T-helper 1 cell (primary cell): ENCODE measurements around the gene LOXL3.
A peak's percentile ranks its signal among the peaks of the same experiment; 100 is the strongest.
"Not testable (repeated sequence)": the region's sequence is repeated elsewhere in the genome, so short reads cannot be mapped to it uniquely, and the experiment has no call there.

ENCODE experiments used
- DNase-seq, 5 donors: peaks; one replicate each; pipeline ENCODE4 v3.0.0-alpha.2; 2012 to 2020

The LOXL3 gene

DNA sequence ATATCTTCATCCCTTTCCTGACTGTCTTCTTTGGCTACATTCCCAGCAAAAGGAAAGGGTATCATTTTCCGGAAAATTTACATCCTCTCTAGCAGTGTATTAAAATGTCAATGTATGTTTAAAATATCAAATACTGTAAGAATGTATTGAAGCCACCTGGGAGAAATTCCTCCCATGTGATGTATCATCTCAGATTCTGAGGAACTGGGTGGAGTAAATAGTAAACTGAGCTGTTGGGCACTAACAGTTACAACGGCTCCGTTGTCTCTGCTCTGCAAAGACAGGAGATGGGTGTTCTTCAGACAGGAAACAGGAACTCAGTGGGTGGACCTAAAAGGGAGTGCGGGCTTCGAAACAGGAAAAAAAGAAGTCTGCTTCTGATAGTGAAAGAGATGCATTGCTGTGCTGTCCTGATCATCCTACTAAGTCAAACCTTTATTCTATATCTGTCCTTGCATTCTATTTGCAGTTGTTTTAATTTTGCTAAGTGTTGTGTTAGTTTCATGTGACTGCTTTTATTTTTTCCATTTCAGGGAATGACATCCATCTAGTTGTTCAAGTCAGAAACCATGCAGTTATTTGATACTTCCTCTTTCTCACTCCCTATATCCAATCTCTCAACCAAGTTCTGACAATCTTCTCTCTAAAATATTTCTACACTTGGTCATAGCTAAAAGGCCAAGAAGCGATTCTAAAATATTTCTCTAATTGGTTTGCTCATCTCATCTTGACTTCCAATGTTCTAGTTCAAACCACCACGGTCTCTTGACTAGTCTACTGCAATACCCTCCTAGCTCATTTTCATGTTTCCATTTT is 20.2 kb upstream of the LOXL3 start:
- peak in 1 of 5 donors; percentile 80 for DNase-seq

GRCh38 chr2:74572178-74572925 is 18.6 kb upstream of the LOXL3 start:
- no peak for DNase-seq

- no peak for DNase-seq
Measured at GRCh38 chr2:74571058-74571457, 17.3 kb upstream of the LOXL3 start.

GRCh38 chr2:74569686-74570085 is 15.9 kb upstream of the LOXL3 start:
- DNase-seq, result no peak

- no peak for DNase-seq
Measured at GRCh38 chr2:74567881-74568280, 14.1 kb upstream of the LOXL3 start.

DNA sequence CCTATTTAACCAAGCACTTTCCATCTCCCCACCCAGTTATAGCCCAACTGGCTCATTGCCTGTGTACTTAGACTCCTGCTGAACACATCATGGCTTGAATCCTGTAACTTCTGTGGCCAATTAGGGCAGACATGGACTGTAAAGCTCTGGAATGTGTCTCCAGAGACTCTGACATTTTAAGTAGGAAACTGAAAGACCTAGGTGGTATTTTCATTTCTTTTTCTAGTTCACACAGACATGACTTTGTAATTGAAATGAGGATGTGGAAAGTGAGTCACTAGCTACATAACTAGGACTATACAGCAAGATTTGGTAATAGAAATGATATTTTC is 13.0 kb upstream of the LOXL3 start:
- no peak for DNase-seq

DNA sequence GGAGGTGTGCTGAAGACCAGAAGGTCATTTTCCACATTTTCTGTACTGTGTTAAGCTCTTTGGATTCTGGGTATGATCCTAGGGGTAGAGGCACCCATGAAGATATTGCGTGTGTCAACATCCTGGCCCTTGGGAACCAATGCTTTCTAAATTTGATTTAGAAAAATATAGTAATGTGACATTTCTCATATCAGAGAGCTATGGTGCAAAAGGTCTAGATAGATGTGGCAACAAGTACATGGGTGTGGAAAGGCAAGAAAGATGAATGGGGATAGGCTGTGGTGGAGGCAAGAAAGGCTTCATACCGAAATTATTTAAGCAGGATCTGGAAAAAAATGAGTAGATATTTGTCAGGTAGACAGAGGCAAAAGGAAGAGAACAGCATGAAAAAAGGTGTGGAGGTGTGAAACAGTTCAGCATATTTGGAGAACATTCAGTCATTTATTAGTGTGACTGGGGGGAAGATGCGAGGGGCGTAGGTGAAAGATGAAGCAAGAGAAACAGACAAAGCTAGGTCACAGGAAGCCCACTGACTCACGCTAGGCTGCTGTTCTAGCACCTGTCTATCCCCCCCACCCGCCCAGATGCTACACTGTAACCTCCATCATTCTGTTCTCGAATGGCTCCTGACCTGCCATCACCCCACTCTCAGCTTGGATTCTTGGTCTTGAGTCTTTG is 12.5 kb upstream of the LOXL3 start:
- no peak for DNase-seq

GRCh38 chr2:74564222-74564621 is 10.5 kb upstream of the LOXL3 start:
- DNase-seq, result no peak

DNA sequence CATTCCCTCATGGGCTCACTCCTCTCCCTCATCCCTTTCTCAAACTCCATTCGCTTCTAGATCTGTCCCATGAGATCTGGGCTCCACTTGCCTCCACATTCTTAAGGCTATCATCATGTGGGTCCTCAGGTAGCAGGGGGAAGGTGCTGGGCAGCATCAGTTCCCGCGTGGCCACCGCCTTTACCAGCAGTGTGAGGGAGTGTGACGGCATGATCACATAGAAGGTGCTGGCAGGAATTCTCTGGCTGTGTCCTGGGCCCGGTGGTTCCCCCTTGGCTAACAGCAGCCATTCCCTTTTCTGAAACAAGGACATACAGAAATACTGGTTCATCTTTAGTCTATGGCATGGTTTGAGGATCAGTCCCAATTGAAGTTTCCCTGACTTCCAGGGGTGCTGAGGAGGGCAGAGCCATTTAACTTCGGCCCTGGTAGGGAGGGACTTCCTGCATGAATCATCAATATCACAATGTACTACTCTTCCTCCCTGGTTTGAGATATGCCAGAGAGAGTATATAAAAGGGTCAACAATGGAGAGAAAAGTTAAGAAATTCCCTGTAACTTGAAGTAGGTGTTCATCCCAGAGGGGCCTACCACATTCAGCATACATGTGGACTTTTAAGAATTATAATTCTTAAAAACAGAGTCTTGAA is 8.5 kb upstream of the LOXL3 start:
- no peak for DNase-seq

- not testable (repeated sequence) for DNase-seq
Measured at GRCh38 chr2:74561022-74561421, 7.3 kb upstream of the LOXL3 start.

DNA sequence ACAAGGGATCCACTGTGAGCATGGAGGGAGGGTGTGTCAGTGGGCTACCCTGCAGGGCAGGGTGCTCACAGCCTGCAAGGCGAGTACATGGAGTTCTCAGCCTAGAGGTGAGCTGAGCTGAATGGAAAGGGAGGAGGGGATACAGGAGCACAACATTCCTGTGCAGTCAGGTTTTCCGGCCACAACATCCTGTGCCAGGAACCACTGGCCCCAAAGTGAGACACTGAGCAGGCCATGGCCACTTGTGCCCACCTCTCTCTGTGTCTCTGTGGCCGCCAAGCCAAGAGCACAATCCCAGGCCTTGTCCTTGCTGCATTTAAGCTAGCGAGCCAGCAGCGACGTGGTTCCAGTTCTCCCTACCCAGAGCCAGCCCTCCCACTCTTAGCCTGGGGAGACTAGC is 6.8 kb upstream of the LOXL3 start:
- no peak for DNase-seq

- no peak for DNase-seq
Measured at GRCh38 chr2:74559912-74560311, 6.2 kb upstream of the LOXL3 start.

GRCh38 chr2:74558284-74559230 is 4.8 kb upstream of the LOXL3 start:
- DNase-seq, result no peak

DNA sequence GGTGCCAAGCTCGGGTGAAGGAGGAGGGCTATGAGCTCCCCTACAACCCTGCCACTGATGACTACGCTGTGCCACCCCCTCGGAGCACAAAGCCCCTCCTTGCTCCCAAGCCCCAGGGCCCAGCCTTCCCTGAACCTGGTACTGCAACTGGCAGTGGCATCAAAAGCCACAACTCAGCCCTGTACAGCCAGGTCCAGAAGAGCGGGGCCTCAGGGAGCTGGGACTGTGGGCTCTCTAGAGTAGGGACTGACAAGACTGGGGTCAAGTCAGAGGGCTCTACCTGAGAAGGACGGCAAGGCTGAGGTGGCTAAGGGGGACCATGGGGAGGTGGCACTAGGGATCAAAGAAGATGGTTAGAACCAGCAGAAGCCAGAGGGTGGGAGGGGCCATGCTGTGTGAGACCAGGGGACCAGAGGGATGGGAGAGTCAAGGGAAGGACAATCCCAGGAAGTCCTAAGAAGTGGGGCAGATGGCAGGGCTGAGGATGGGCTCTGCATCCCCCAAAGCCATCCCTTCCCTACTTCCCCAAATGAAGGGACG is 3.2 kb upstream of the LOXL3 start:
- DNase-seq, result no peak

DNA sequence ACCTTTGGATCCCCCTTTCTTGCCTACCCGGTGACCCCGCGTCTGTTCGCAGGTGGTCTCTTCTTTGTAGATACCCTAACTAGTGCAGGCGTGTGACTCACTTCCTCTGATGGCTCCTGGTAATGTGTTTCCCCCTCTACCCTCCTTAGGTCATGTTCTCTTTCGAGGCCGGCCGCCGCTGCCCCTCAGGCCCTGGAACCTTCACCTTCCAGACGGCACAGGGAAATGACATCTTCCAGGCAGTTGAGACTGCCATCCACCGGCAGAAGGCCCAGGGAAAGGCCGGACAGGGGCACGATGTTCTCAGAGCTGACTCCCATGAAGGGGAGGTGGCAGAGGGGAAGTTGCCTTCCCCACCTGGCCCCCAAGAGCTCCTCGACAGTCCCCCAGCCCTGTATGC is 2.4 kb upstream of the LOXL3 start:
- no peak for DNase-seq

DNA sequence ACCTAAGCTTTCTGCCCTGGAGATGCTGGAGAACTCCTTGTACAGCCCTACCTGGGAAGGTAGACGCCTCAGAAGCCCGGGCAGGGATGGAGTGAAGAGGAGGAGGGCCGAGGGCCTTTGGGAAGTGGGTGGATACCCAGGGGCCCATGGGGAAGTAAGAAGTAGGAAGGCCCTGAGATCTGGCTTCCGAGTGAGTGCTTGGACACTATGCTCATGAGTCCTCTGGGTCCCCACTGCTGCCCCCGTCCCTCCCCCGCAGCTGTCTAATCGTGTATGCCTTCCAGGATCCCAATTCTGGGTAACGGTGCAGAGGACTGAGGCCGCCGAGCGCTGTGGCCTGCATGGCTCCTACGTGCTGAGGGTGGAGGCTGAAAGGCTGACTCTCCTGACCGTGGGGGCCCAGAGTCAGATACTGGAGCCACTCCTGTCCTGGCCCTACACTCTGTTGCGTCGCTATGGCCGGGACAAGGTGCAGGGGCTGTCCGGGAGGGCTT is 1.9 kb upstream of the LOXL3 start:
- DNase-seq, result no peak

GRCh38 chr2:74554820-74555531 is 1.2 kb upstream of the LOXL3 start:
- DNase-seq, result peak in 3 of 5 donors; percentile 24 to 47 (median 32)

DNA sequence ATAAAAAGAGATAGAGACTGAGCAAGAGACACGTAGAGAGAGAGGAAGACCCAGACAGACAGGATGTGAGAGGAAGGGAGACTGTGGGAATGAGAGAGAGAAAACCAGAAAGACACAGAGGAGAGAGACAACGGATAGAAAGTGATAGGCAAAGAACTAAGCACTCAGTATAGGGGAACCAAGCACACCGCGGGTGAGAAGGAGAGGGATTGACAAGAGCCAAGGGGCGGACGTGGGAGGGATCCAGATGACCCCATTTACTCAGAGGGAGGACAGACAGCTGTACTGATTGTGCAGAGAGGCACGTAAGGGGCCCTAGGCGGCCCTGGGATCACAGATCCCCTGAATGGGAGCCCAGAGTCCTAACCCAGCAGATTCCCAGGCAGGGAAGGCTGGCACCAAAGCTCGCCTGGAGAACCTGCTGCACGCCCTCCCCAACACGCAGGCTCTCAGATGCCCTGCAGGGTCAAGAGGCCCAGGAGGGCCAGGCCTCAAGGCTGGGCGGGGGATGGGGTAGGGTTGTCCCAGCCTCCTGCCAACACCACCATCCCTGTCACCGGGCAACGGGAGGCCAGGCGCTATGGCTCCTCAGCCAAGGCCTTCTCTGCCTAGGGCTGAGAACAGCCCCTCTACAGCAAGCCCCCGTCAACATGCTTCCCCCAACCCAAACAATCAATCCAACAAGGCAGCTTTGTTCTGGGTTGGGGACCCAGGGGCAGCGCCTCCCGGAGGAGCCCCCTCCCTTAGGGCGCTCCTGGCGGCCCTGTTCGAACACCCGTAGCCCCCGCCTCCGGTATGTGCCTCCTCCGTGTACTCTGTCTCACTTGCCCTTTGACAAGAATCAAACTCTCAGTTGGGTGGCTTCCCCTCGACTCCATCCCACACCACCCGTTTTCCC is 579 bp downstream of the LOXL3 start:
- DNase-seq, result no peak
